HepG2 (cell line): ENCODE data around the gene KMT2A. TPM values are rescaled to one million over a fixed set of nuclear protein-coding genes. Genes with fewer than 3 reads are reported as not detected.

Experiments
- NFYC ChIP-seq: IDR thresholded peaks from 2 replicates; pipeline ENCODE4 v1.6.1; 2016; ENCODE audit warnings: missing genetic modification reagents, missing compliant biosample characterization
- STAT5B ChIP-seq: sonication (generic); formaldehyde crosslinking; IDR thresholded peaks from 2 replicates; pipeline ENCODE4 v1.4.0; 2020; ENCODE audit warnings: missing genetic modification reagents
- ZBTB8A ChIP-seq: sonication (generic); formaldehyde crosslinking; IDR thresholded peaks from 2 replicates; pipeline ENCODE4 v1.4.0; 2020; ENCODE audit warnings: mild to moderate bottlenecking, low read depth, missing genetic modification reagents, borderline replicate concordance
- ZEB1 ChIP-seq: IDR thresholded peaks from 2 replicates; pipeline ENCODE4 v1.6.1; 2012; ENCODE audit warnings: mild to moderate bottlenecking, low read depth, inconsistent platforms; ENCODE audit not compliant: insufficient replicate concordance
- ZNF557 ChIP-seq: sonication (generic); formaldehyde crosslinking; IDR thresholded peaks from 2 replicates; pipeline ENCODE4 v1.4.0; 2020; ENCODE audit warnings: missing genetic modification reagents
- ZNF558 ChIP-seq: sonication (generic); formaldehyde crosslinking; IDR thresholded peaks from 2 replicates; pipeline ENCODE4 v1.9.0; 2022; ENCODE audit warnings: mild to moderate bottlenecking, missing genetic modification reagents, borderline replicate concordance
- ZNF569 ChIP-seq: sonication (generic); formaldehyde crosslinking; IDR thresholded peaks from 2 replicates; pipeline ENCODE4 v1.5.0; 2020; ENCODE audit warnings: mild to moderate bottlenecking, missing genetic modification reagents, moderate library complexity, borderline replicate concordance
- ZNF615 ChIP-seq: sonication (generic); formaldehyde crosslinking; IDR thresholded peaks from 2 replicates; pipeline ENCODE4 v1.5.0; 2020; ENCODE audit warnings: mild to moderate bottlenecking, missing genetic modification reagents, borderline replicate concordance
- ZSCAN12 ChIP-seq: sonication (generic); formaldehyde crosslinking; IDR thresholded peaks from 2 replicates; pipeline ENCODE4 v1.9.0; 2021; ENCODE audit warnings: mild to moderate bottlenecking, missing genetic modification reagents
- polyA plus RNA-seq, 8 experiments: library from polyadenylated mRNA; depleted of rRNA in 3 of 8; stranded (reverse) in 7 of 8; unstranded in 1 of 8; fragments of >200 nt; fragmentation: Illumina TruSeq in 4 of 8; extraction: Trizol in 4 of 8; gene quantifications; 2 replicates each; pipeline versions ENCODE4 v1.2.1 to v1.2.3, GENCODE V29; 2011 to 2016; ENCODE audit warnings: low read depth in 4 of 8, missing spikeins in 1 of 8, mixed read lengths in 1 of 8; ENCODE audit not compliant: insufficient read depth in 1 of 8
- total RNA-seq, 5 experiments: library from RNA; depleted of rRNA; stranded (reverse); fragments of >200 nt; fragmentation: Illumina TruSeq; extraction: Trizol; gene quantifications; 2 replicates each; pipeline ENCODE4 v1.2.3, GENCODE V29; 2016; ENCODE audit warnings: low read depth in 1 of 5
- TF ChIP-seq, protein P1 (sequence below): sonication (generic); formaldehyde crosslinking; IDR thresholded peaks from 2 replicates; pipeline ENCODE4 v1.4.0; 2020; ENCODE audit warnings: missing genetic modification reagents, borderline replicate concordance
- TF ChIP-seq, protein P2 (sequence below): sonication (generic); formaldehyde crosslinking; IDR thresholded peaks from 2 replicates; pipeline ENCODE4 v1.4.0; 2020; ENCODE audit warnings: missing genetic modification reagents
- TF ChIP-seq, protein P3 (sequence below): sonication (generic); formaldehyde crosslinking; IDR thresholded peaks from 2 replicates; pipeline ENCODE4 v1.8.0; 2022; ENCODE audit warnings: mild to moderate bottlenecking, missing genetic modification reagents; ENCODE audit not compliant: insufficient replicate concordance
- TF ChIP-seq, protein P4 (sequence below), 2 experiments: IDR thresholded peaks; 2 replicates each; pipeline ENCODE4 v1.6.1; 2011 to 2012; ENCODE audit warnings: low read length in 2 of 2, borderline replicate concordance in 1 of 2, low read depth in 1 of 2, mild to moderate bottlenecking in 1 of 2, moderate library complexity in 1 of 2

Gene KMT2A
- total and polyA plus RNA-seq, 2 of the 13 experiments (the other 11 are each of a cell fraction or from before 2014, with no cell fraction given): 12.4 to 20.0 TPM

DNA sequence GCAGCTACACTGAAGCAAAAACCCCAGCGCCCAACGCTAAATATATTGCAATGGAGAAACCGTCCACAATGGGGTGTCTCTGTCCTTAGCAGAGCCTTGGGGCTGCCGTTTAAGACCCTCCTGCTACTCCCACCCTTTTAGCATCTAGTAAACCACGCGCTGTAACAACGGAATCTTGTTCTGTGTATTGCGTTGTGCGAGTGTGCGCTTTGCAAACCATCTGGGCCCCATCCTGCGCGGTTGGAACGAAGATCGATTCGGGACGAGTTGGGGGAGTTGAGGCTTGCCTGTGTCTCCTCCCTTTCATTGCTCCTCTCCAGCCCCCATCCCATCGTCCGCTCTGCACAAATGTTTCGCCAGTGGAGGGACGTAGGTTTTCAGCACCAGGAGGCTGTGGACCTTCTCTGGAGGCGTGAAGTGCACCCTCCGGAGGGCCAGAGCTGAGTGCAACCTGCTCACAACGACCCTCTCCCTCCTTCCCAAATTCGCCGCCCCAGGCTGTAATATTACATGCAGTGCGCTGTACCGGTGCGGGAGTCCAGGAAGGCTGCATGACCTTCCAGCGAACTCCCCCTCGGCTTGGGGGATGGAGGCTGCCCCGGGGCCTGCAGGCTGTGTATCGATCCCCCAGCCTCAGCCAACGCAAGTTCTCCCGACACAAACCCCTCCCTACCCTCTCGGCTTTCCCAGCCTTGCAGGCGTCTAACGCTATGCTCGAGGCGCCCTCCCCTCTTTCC is 1.6 kb upstream of the KMT2A start (continued):
- TF ChIP-seq, protein P1, sequence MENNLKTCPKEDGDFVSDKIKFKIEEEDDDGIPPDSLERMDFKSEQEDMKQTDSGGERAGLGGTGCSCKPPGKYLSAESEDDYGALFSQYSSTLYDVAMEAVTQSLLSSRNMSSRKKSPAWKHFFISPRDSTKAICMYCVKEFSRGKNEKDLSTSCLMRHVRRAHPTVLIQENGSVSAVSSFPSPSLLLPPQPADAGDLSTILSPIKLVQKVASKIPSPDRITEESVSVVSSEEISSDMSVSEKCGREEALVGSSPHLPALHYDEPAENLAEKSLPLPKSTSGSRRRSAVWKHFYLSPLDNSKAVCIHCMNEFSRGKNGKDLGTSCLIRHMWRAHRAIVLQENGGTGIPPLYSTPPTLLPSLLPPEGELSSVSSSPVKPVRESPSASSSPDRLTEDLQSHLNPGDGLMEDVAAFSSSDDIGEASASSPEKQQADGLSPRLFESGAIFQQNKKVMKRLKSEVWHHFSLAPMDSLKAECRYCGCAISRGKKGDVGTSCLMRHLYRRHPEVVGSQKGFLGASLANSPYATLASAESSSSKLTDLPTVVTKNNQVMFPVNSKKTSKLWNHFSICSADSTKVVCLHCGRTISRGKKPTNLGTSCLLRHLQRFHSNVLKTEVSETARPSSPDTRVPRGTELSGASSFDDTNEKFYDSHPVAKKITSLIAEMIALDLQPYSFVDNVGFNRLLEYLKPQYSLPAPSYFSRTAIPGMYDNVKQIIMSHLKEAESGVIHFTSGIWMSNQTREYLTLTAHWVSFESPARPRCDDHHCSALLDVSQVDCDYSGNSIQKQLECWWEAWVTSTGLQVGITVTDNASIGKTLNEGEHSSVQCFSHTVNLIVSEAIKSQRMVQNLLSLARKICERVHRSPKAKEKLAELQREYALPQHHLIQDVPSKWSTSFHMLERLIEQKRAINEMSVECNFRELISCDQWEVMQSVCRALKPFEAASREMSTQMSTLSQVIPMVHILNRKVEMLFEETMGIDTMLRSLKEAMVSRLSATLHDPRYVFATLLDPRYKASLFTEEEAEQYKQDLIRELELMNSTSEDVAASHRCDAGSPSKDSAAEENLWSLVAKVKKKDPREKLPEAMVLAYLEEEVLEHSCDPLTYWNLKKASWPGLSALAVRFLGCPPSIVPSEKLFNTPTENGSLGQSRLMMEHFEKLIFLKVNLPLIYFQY (CRISPR knock-in tag): 0 out of 2 replicates have a peak, but pooled peaks have one; percentile 36
- 0 out of 2 replicates have a peak, but pooled peaks have one; percentile 74 for TF ChIP-seq ZBTB8A (CRISPR knock-in tag)
- TF ChIP-seq, protein P2, sequence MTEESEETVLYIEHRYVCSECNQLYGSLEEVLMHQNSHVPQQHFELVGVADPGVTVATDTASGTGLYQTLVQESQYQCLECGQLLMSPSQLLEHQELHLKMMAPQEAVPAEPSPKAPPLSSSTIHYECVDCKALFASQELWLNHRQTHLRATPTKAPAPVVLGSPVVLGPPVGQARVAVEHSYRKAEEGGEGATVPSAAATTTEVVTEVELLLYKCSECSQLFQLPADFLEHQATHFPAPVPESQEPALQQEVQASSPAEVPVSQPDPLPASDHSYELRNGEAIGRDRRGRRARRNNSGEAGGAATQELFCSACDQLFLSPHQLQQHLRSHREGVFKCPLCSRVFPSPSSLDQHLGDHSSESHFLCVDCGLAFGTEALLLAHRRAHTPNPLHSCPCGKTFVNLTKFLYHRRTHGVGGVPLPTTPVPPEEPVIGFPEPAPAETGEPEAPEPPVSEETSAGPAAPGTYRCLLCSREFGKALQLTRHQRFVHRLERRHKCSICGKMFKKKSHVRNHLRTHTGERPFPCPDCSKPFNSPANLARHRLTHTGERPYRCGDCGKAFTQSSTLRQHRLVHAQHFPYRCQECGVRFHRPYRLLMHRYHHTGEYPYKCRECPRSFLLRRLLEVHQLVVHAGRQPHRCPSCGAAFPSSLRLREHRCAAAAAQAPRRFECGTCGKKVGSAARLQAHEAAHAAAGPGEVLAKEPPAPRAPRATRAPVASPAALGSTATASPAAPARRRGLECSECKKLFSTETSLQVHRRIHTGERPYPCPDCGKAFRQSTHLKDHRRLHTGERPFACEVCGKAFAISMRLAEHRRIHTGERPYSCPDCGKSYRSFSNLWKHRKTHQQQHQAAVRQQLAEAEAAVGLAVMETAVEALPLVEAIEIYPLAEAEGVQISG (CRISPR knock-in tag): 0 out of 2 replicates have a peak, but pooled peaks have one; percentile 5
- 0 out of 2 replicates have a peak, but pooled peaks have one; percentile 0 for TF ChIP-seq NFYC (CRISPR knock-in tag)
- no peak for TF ChIP-seq ZEB1
- no peak for TF ChIP-seq ZSCAN12 (CRISPR knock-in tag)
- no peak for TF ChIP-seq ZNF557 (CRISPR knock-in tag)
- 0 out of 2 replicates have a peak, but pooled peaks have one; percentile 30 for TF ChIP-seq ZNF558 (CRISPR knock-in tag)
- TF ChIP-seq, protein P3, sequence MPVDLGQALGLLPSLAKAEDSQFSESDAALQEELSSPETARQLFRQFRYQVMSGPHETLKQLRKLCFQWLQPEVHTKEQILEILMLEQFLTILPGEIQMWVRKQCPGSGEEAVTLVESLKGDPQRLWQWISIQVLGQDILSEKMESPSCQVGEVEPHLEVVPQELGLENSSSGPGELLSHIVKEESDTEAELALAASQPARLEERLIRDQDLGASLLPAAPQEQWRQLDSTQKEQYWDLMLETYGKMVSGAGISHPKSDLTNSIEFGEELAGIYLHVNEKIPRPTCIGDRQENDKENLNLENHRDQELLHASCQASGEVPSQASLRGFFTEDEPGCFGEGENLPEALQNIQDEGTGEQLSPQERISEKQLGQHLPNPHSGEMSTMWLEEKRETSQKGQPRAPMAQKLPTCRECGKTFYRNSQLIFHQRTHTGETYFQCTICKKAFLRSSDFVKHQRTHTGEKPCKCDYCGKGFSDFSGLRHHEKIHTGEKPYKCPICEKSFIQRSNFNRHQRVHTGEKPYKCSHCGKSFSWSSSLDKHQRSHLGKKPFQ (CRISPR knock-in tag): no peak
- no peak for TF ChIP-seq ZNF569 (CRISPR knock-in tag)
- TF ChIP-seq STAT5B: no peak
- TF ChIP-seq, protein P4, sequence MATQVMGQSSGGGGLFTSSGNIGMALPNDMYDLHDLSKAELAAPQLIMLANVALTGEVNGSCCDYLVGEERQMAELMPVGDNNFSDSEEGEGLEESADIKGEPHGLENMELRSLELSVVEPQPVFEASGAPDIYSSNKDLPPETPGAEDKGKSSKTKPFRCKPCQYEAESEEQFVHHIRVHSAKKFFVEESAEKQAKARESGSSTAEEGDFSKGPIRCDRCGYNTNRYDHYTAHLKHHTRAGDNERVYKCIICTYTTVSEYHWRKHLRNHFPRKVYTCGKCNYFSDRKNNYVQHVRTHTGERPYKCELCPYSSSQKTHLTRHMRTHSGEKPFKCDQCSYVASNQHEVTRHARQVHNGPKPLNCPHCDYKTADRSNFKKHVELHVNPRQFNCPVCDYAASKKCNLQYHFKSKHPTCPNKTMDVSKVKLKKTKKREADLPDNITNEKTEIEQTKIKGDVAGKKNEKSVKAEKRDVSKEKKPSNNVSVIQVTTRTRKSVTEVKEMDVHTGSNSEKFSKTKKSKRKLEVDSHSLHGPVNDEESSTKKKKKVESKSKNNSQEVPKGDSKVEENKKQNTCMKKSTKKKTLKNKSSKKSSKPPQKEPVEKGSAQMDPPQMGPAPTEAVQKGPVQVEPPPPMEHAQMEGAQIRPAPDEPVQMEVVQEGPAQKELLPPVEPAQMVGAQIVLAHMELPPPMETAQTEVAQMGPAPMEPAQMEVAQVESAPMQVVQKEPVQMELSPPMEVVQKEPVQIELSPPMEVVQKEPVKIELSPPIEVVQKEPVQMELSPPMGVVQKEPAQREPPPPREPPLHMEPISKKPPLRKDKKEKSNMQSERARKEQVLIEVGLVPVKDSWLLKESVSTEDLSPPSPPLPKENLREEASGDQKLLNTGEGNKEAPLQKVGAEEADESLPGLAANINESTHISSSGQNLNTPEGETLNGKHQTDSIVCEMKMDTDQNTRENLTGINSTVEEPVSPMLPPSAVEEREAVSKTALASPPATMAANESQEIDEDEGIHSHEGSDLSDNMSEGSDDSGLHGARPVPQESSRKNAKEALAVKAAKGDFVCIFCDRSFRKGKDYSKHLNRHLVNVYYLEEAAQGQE (IDR thresholded peaks at IDR 0.05; ENCODE audit: borderline replicate concordance in 1 of 2, low read depth in 1 of 2, low read length in 2 of 2): peak; percentile 53 to 89
- no peak for TF ChIP-seq ZNF615
